Smooth muscle cell (in vitro differentiated cells): Measurements from ENCODE around the gene PKIG. TPM values are rescaled to one million over a fixed set of nuclear protein-coding genes. Genes with fewer than 3 reads are reported as not detected.

Source experiments
- DNase-seq: peaks from one replicate; lab custom pipeline; 2025; ENCODE audit not compliant: unreplicated experiment; lab: John Stamatoyannopoulos, UW
- H2AFZ ChIP-seq: fragments of 200-600 bp; sonication (generic); 2 replicates; pipeline ENCODE4 v1.6.0; 2016; ENCODE audit warnings: antibody characterized with exemption, low read depth, mild to moderate bottlenecking
- H3F3A ChIP-seq: fragments of 200-600 bp; sonication (generic); 2 replicates; pipeline ENCODE4 v1.6.0; 2017; ENCODE audit warnings: antibody characterized with exemption, low read depth
- H3K27ac ChIP-seq: fragments of 200-600 bp; sonication (generic); 2 replicates; pipeline ENCODE4 v1.5.1; 2016; ENCODE audit warnings: low read depth, mild to moderate bottlenecking
- H3K27me3 ChIP-seq: fragments of 200-600 bp; sonication (generic); 2 replicates; pipeline ENCODE4 v1.6.1; 2016; ENCODE audit warnings: low read depth, mild to moderate bottlenecking
- H3K36me3 ChIP-seq: fragments of 200-600 bp; sonication (generic); 2 replicates; pipeline ENCODE4 v1.5.1; 2016; ENCODE audit warnings: low read depth
- H3K4me1 ChIP-seq: fragments of 200-600 bp; sonication (generic); 2 replicates; pipeline ENCODE4 v1.5.1; 2016; ENCODE audit warnings: low read depth
- H3K4me2 ChIP-seq: fragments of 200-600 bp; sonication (generic); 2 replicates; pipeline ENCODE4 v1.6.0; 2016; ENCODE audit warnings: mild to moderate bottlenecking
- H3K4me3 ChIP-seq: fragments of 200-600 bp; sonication (generic); 2 replicates; pipeline ENCODE4 v1.5.1; 2016; ENCODE audit warnings: mild to moderate bottlenecking
- H3K79me2 ChIP-seq: fragments of 200-600 bp; sonication (generic); 2 replicates; pipeline ENCODE4 v1.6.0; 2016; ENCODE audit warnings: low read depth, mild to moderate bottlenecking
- H3K9ac ChIP-seq: fragments of 200-600 bp; sonication (generic); 2 replicates; pipeline ENCODE4 v1.6.0; 2016; ENCODE audit warnings: low read depth
- H3K9me3 ChIP-seq: fragments of 200-600 bp; sonication (generic); replicated peaks from 2 replicates; pipeline ENCODE4 v1.5.1; 2016; ENCODE audit warnings: low read depth
- H4K20me1 ChIP-seq: fragments of 200-600 bp; sonication (generic); 2 replicates; pipeline ENCODE4 v1.6.0; 2016; ENCODE audit warnings: low read depth
- WGBS: methylation state at CpG from one replicate; pipeline ENCODE4 v1.1.7; 2016; ENCODE audit warnings: low lambda C conversion rate; 5-methylcytosine and 5-hydroxymethylcytosine counted together
- polyA plus RNA-seq: library from polyadenylated mRNA; unstranded; fragments of >200 nt; fragmentation: Nextera tagmentation; extraction: Ambion mirVana; gene quantifications from 2 replicates; pipeline ENCODE4 v1.2.1, GENCODE V29; 2016
- total RNA-seq: library from RNA; depleted of rRNA; stranded (reverse); fragments of >200 nt; gene quantifications from 2 replicates; pipeline ENCODE4 v1.2.3, GENCODE V29; 2014
- TF ChIP-seq, protein P1 (sequence below): fragments of 200-600 bp; sonication (generic); IDR thresholded peaks from 2 replicates; pipeline ENCODE4 v1.5.1; 2017; ENCODE audit warnings: borderline replicate concordance, mild to moderate bottlenecking, antibody characterized with exemption; ENCODE audit not compliant: insufficient read depth, poor library complexity, severe bottlenecking

Gene PKIG
- total and polyA plus RNA-seq, 2 experiments from 2014 or later: 68.9 to 86.1 TPM

GRCh38 chr20:44619294-44619693 is 36.9 kb downstream of the PKIG start:
- no peak overlapping the region for H3K4me3 ChIP-seq
- H3F3A ChIP-seq: peaks cover 7% of the 10 kb centered on the region
- no peaks in the 10 kb centered on the region for H3K36me3 ChIP-seq
- H3K9me3 ChIP-seq: no peaks in the 10 kb centered on the region
- H4K20me1 ChIP-seq: no peaks in the 10 kb centered on the region
- no peak overlapping the region for H3K4me2 ChIP-seq
- TF ChIP-seq, protein P1, sequence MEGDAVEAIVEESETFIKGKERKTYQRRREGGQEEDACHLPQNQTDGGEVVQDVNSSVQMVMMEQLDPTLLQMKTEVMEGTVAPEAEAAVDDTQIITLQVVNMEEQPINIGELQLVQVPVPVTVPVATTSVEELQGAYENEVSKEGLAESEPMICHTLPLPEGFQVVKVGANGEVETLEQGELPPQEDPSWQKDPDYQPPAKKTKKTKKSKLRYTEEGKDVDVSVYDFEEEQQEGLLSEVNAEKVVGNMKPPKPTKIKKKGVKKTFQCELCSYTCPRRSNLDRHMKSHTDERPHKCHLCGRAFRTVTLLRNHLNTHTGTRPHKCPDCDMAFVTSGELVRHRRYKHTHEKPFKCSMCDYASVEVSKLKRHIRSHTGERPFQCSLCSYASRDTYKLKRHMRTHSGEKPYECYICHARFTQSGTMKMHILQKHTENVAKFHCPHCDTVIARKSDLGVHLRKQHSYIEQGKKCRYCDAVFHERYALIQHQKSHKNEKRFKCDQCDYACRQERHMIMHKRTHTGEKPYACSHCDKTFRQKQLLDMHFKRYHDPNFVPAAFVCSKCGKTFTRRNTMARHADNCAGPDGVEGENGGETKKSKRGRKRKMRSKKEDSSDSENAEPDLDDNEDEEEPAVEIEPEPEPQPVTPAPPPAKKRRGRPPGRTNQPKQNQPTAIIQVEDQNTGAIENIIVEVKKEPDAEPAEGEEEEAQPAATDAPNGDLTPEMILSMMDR: no peak
- DNase-seq: no peak
- WGBS: 95% methylated on average over 7 of the region's 7 CpGs
- H2AFZ ChIP-seq: no peak overlapping the region
- H3K79me2 ChIP-seq: no peaks in the 10 kb centered on the region
- H3K9ac ChIP-seq: no peak overlapping the region
- H3K27ac ChIP-seq: no peak overlapping the region
- no peaks in the 10 kb centered on the region for H3K27me3 ChIP-seq
- no peaks in the 10 kb centered on the region for H3K4me1 ChIP-seq

GRCh38 chr20:44620030-44620429 is 37.7 kb downstream of the PKIG start:
- no peaks in the 10 kb centered on the region for H3K4me1 ChIP-seq
- H3K9me3 ChIP-seq: no peaks in the 10 kb centered on the region
- H3K36me3 ChIP-seq: no peaks in the 10 kb centered on the region
- H3K79me2 ChIP-seq: no peaks in the 10 kb centered on the region
- no peak for DNase-seq
- H3K4me3 ChIP-seq: no peak overlapping the region
- H4K20me1 ChIP-seq: no peaks in the 10 kb centered on the region
- H3K9ac ChIP-seq: no peak overlapping the region
- no peak overlapping the region for H2AFZ ChIP-seq
- no peaks in the 10 kb centered on the region for H3K27me3 ChIP-seq
- no peak overlapping the region for H3K4me2 ChIP-seq
- 100% methylated on average over 5 of the region's 5 CpGs for WGBS
- TF ChIP-seq, protein P1: no peak
- H3K27ac ChIP-seq: no peak overlapping the region
- H3F3A ChIP-seq: peaks cover 7% of the 10 kb centered on the region

DNA sequence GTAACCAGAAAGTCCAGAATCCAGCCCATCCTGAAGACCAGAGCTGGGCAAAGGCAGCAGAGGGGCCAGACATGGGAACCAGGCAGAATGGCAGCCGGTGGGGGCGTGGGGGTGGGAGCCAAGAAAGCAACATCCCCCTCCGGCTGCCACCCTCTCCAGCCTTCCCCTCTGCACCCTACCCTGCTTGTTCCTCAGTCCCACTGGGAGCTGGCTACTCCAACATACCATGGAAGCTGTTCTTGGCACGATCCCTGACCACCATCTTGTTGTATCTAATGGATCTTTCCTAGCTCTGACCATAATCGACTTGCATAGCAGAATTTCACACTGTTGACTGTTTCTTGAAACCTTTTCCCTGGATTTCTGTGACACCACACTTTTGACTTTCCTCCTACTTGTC is 38.9 kb downstream of the PKIG start:
- H3K4me1 ChIP-seq: no peaks in the 10 kb centered on the region
- WGBS: 100% methylated on average over 5 of the region's 5 CpGs
- TF ChIP-seq, protein P1: no peak
- H3K4me3 ChIP-seq: no peak overlapping the region
- peaks cover 7% of the 10 kb centered on the region for H3F3A ChIP-seq
- DNase-seq: no peak
- no peaks in the 10 kb centered on the region for H3K9me3 ChIP-seq
- H3K79me2 ChIP-seq: no peaks in the 10 kb centered on the region
- no peak overlapping the region for H3K9ac ChIP-seq
- H3K4me2 ChIP-seq: no peak overlapping the region
- H3K36me3 ChIP-seq: no peaks in the 10 kb centered on the region
- no peaks in the 10 kb centered on the region for H4K20me1 ChIP-seq
- no peaks in the 10 kb centered on the region for H3K27me3 ChIP-seq
- H2AFZ ChIP-seq: no peak overlapping the region
- no peak overlapping the region for H3K27ac ChIP-seq

DNA sequence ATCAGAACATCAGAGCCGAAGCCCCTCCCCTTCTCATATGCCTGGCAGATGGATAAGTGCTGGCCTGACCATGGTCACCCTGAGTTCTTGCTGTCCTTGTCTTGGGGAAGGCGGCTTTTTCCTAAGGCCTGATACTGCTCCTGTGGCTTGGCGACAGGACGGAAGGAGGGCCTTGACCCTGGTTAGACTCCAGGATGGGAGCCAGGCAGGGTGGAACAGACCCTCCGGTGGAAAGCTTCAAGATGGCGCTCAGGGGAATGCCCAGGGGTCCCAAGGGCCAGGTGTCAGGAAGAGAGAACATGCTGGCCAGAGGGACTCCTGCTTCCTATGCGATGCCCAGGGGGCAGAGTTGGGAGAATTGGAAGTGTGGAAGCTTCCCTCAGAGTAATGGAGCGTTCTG is 39.6 kb downstream of the PKIG start:
- over 99% methylated on average over 8 of the region's 8 CpGs for WGBS
- Histone ChIP-seq H2AFZ (no peak overlapping the region), H3K27ac (no peak overlapping the region), H3K9ac (no peak overlapping the region), H3K36me3 (no peaks in the 10 kb centered on the region), H3K4me1 (no peaks in the 10 kb centered on the region), H4K20me1 (no peaks in the 10 kb centered on the region), H3K27me3 (no peaks in the 10 kb centered on the region), H3K9me3 (no peaks in the 10 kb centered on the region), H3K4me2 (no peak overlapping the region), H3K4me3 (no peak overlapping the region), H3K79me2 (no peaks in the 10 kb centered on the region), H3F3A (peaks cover 7% of the 10 kb centered on the region)
- TF ChIP-seq, protein P1: no peak
- DNase-seq: no peak
